Measurements from ENCODE around the gene INMT. TPM values are rescaled to one million over a fixed set of nuclear protein-coding genes. Genes with fewer than 3 reads are reported as not detected.

The INMT gene
- polyA plus RNA-seq, 1 donor (not counting 4 experiments of a cell fraction or from before 2014, with no cell fraction given), result not detected

DNA sequence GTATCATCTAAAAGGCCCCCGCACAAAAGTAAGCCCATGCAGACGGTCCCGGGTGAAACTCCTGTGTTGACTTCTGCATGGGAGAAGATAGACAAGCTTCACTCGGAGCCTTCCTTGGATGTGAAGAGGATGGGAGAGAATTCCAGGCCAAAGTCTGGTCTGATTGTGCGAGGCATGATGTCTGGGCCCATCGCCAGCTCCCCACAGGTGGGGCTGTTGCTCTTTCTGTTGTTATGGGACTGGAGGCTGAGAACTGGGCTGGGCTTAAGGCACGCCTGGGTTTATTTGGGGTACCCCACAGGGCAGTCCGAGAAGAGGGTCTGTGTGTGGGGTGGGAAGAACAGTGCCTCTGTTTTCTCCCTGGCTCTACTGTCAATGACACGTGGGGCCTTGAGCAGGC, 33.9 kb downstream of the INMT start:
- dilution Hi-C loops (cut with MboI; ENCODE audit: extremely low pct_ligation_motif_present, low sequenced_read_pairs), result no loop called here
- no peaks in the 10 kb centered on the region for H3K9me1 ChIP-seq (ENCODE audit: control insufficient read depth, extremely low read depth, insufficient read depth, low read length)
- H3K4me3 ChIP-seq (ENCODE audit: control insufficient read depth in 2 of 3, extremely low read depth in 1 of 3, insufficient read depth in 2 of 3, low read depth in 1 of 3, low read length in 3 of 3), result no peak overlapping the region
- DNase-seq (ENCODE audit: low read depth, low spot score) (no peak), FAIRE-seq (no peak)
- no peaks in the 10 kb centered on the region for H4K20me1 ChIP-seq (ENCODE audit: control insufficient read depth, extremely low read depth, insufficient read depth, low read length)
- no peaks in the 10 kb centered on the region for H3K9me3 ChIP-seq (ENCODE audit: control insufficient read depth, low read depth, low read length)
- no peak overlapping the region for H3K4me2 ChIP-seq (ENCODE audit: control insufficient read depth, extremely low read depth, insufficient read depth, low read depth, low read length)
- H3K9ac ChIP-seq (ENCODE audit: control insufficient read depth, extremely low read depth, insufficient read depth, low read length), result no peak overlapping the region
- no peak overlapping the region for H3K27ac ChIP-seq (ENCODE audit: control insufficient read depth, insufficient read depth, low read length)
- peaks cover 0 to 3% of the 10 kb centered on the region in 2 experiments for H3K36me3 ChIP-seq (ENCODE audit: control insufficient read depth in 2 of 2, extremely low read depth in 1 of 2, insufficient read depth in 2 of 2, low read length in 2 of 2)
- H3K79me2 ChIP-seq (ENCODE audit: control insufficient read depth, insufficient read depth, low read length), result no peaks in the 10 kb centered on the region
- no peaks in the 10 kb centered on the region for H3K27me3 ChIP-seq (ENCODE audit: control insufficient read depth, extremely low read depth, insufficient read depth, low read length)
- H3K4me1 ChIP-seq (ENCODE audit: control insufficient read depth, extremely low read depth, insufficient read depth, low read length), result peaks cover 11% of the 10 kb centered on the region
- H2AFZ ChIP-seq (ENCODE audit: control insufficient read depth, low read length), result no peak overlapping the region
- TF ChIP-seq EZH2 (IDR thresholded peaks at IDR 0.05; ENCODE audit: low read length), result no peak
- TF ChIP-seq, protein P1, sequence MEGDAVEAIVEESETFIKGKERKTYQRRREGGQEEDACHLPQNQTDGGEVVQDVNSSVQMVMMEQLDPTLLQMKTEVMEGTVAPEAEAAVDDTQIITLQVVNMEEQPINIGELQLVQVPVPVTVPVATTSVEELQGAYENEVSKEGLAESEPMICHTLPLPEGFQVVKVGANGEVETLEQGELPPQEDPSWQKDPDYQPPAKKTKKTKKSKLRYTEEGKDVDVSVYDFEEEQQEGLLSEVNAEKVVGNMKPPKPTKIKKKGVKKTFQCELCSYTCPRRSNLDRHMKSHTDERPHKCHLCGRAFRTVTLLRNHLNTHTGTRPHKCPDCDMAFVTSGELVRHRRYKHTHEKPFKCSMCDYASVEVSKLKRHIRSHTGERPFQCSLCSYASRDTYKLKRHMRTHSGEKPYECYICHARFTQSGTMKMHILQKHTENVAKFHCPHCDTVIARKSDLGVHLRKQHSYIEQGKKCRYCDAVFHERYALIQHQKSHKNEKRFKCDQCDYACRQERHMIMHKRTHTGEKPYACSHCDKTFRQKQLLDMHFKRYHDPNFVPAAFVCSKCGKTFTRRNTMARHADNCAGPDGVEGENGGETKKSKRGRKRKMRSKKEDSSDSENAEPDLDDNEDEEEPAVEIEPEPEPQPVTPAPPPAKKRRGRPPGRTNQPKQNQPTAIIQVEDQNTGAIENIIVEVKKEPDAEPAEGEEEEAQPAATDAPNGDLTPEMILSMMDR (optimal IDR thresholded peaks at IDR 0.05 in 1 of 3, IDR thresholded peaks at IDR 0.05 in 1 of 3, conservative IDR thresholded peaks at IDR 0.05 in 1 of 3; ENCODE audit: extremely low read depth in 1 of 3, insufficient read depth in 2 of 3, low read length in 3 of 3), result no peak

DNA sequence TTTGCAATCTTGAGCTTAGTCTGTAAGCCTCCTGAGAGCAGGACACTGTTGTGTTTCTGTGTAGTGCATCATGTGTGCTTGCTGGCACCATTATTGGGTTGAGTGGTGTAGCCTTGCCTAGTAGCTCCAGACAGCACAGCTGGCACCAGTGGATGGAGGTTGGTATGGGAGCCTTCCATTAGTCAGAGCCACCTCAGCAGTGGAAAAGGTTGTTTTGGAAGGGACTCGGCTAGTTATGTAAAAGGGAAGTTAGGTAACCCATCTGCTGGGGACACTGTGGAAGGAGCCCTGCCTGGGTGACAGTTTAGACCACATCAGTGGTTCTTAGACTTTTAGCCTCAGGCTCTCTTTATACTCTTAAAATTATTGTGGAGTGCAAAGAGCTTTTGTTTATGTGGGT, 35.6 kb downstream of the INMT start:
- H2AFZ ChIP-seq (ENCODE audit: control insufficient read depth, low read length), result no peak overlapping the region
- TF ChIP-seq, protein P1 (optimal IDR thresholded peaks at IDR 0.05 in 1 of 3, IDR thresholded peaks at IDR 0.05 in 1 of 3, conservative IDR thresholded peaks at IDR 0.05 in 1 of 3; ENCODE audit: extremely low read depth in 1 of 3, insufficient read depth in 2 of 3, low read length in 3 of 3), result no peak
- TF ChIP-seq EZH2 (IDR thresholded peaks at IDR 0.05; ENCODE audit: low read length), result no peak
- DNase-seq (ENCODE audit: low read depth, low spot score) (no peak), FAIRE-seq (no peak)
- H3K9ac ChIP-seq (ENCODE audit: control insufficient read depth, extremely low read depth, insufficient read depth, low read length), result no peak overlapping the region
- no peaks in the 10 kb centered on the region for H3K79me2 ChIP-seq (ENCODE audit: control insufficient read depth, insufficient read depth, low read length)
- no peaks in the 10 kb centered on the region for H3K27me3 ChIP-seq (ENCODE audit: control insufficient read depth, extremely low read depth, insufficient read depth, low read length)
- peaks cover 11% of the 10 kb centered on the region for H3K4me1 ChIP-seq (ENCODE audit: control insufficient read depth, extremely low read depth, insufficient read depth, low read length)
- peaks cover 0 to 2% of the 10 kb centered on the region in 2 experiments for H3K36me3 ChIP-seq (ENCODE audit: control insufficient read depth in 2 of 2, extremely low read depth in 1 of 2, insufficient read depth in 2 of 2, low read length in 2 of 2)
- H3K9me3 ChIP-seq (ENCODE audit: control insufficient read depth, low read depth, low read length), result no peaks in the 10 kb centered on the region
- no peak overlapping the region for H3K27ac ChIP-seq (ENCODE audit: control insufficient read depth, insufficient read depth, low read length)
- no peaks in the 10 kb centered on the region for H4K20me1 ChIP-seq (ENCODE audit: control insufficient read depth, extremely low read depth, insufficient read depth, low read length)
- dilution Hi-C loops (cut with MboI; ENCODE audit: extremely low pct_ligation_motif_present, low sequenced_read_pairs), result no loop called here
- H3K9me1 ChIP-seq (ENCODE audit: control insufficient read depth, extremely low read depth, insufficient read depth, low read length), result no peaks in the 10 kb centered on the region
- H3K4me2 ChIP-seq (ENCODE audit: control insufficient read depth, extremely low read depth, insufficient read depth, low read depth, low read length), result no peak overlapping the region
- H3K4me3 ChIP-seq (ENCODE audit: control insufficient read depth in 2 of 3, extremely low read depth in 1 of 3, insufficient read depth in 2 of 3, low read depth in 1 of 3, low read length in 3 of 3), result no peak overlapping the region

All from keratinocyte (primary cell).